ENCODE measurements around the gene CETN3.

The CETN3 gene

DNA sequence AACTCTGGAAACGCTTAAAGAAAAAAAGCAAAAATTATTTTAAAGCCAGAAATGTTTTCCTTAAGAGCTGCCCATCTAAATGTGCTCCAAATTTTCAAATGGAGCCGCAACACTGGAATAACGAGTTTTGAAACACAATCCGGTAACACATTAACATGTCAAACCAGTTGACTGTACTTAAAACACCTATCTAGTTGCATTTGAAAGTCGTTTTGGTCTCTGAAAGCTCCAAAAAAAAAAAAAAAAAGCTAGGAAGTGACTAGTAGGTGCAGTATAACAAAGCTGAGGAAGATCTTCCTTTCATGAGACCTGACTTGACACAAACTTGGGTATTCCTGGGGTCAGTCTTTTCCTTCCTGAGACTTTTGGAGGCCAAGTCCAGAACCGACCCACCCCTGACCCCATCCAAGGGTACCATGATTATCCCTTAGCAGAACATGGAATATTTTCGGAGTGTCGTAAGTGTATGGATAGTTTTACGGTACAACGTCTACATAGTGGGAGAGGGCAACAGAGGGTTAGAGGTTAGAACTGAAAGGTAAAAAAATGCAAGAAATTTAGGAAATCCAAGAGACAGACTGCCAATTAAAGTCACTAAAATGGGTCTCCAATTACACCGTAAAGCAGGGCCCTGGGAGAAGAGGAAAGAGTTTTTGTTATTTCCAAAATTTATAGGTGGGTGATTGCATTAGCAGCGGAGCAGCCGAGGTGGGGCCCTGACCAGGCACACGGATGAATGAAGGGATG is 812 bp downstream of the CETN3 start:
- Histone ChIP-seq H4K5ac (ENCODE audit: low read length) (no peak overlapping the region), H3K36me3 (ENCODE audit: control insufficient read depth, insufficient read depth, low read length) (no peaks in the 10 kb centered on the region), H3K27ac (ENCODE audit: low read depth, low read length) (peak overlapping the region; percentile 95), H3K27me3 (ENCODE audit: insufficient read depth, low read length, poor library complexity) (no peaks in the 10 kb centered on the region), H3K79me2 (ENCODE audit: control insufficient read depth, insufficient read depth, low read length) (no peaks in the 10 kb centered on the region), H2AK5ac (ENCODE audit: low read length) (no peak overlapping the region), H3K56ac (ENCODE audit: low read length) (peak overlapping the region; percentile 98), H3K23ac (ENCODE audit: low read length) (no peak overlapping the region), H3K4me1 (ENCODE audit: control insufficient read depth, low read depth, low read length) (no peaks in the 10 kb centered on the region), H2BK120ac (ENCODE audit: low read depth, low read length) (no peak overlapping the region), H2BK15ac (replicated peaks; ENCODE audit: low read depth) (no peak overlapping the region), H2BK5ac (ENCODE audit: low read length) (no peak overlapping the region), H4K8ac (ENCODE audit: low read depth, low read length) (no peak overlapping the region), H3K79me1 (ENCODE audit: low read length) (no peaks in the 10 kb centered on the region), H3K4ac (ENCODE audit: low read depth, low read length) (no peak overlapping the region), H3K9ac (ENCODE audit: low read length) (peak overlapping the region; percentile 100), H3K4me3 (ENCODE audit: low read length) (peak overlapping the region; percentile 98), H3K18ac (ENCODE audit: low read length) (peak overlapping the region; percentile 97), H3K4me2 (ENCODE audit: low read length) (peak overlapping the region; percentile 92)
- WGBS (ENCODE audit: extremely low coverage, insufficient coverage, low lambda C conversion rate) = no CpG with 5 or more reads among the region's 14 CpGs
- DNase-seq = no peak

DNA sequence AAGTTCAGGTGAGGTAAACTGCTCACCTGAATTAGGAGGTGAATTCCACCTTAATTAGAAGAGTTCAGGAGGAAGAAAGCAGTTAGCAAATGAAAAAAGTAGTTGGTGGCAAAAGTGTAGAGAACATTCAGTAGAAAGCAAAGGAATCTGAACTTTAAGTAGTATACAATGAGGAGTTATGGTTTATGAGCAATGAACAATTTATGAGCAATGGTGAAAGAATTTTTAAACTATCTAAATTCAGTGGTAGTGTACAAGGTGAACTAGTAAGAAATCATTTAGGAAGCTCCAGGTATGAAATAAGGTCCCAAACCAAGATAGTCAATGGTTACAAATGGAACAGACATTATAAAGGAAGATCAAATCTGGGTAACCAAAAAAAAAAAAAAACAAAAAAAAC is 3.1 kb downstream of the CETN3 start:
- no peak overlapping the region for H3K4me3 ChIP-seq (ENCODE audit: low read length)
- H2BK120ac ChIP-seq (ENCODE audit: low read depth, low read length) = no peak overlapping the region
- H3K4me2 ChIP-seq (ENCODE audit: low read length) = no peak overlapping the region
- no peak overlapping the region for H3K18ac ChIP-seq (ENCODE audit: low read length)
- no peak overlapping the region for H3K56ac ChIP-seq (ENCODE audit: low read length)
- H3K36me3 ChIP-seq (ENCODE audit: control insufficient read depth, insufficient read depth, low read length) = no peaks in the 10 kb centered on the region
- H3K79me1 ChIP-seq (ENCODE audit: low read length) = no peaks in the 10 kb centered on the region
- no peak overlapping the region for H3K23ac ChIP-seq (ENCODE audit: low read length)
- no peak overlapping the region for H3K27ac ChIP-seq (ENCODE audit: low read depth, low read length)
- H2AK5ac ChIP-seq (ENCODE audit: low read length) = no peak overlapping the region
- no peak overlapping the region for H3K9ac ChIP-seq (ENCODE audit: low read length)
- H4K5ac ChIP-seq (ENCODE audit: low read length) = no peak overlapping the region
- H3K27me3 ChIP-seq (ENCODE audit: insufficient read depth, low read length, poor library complexity) = no peaks in the 10 kb centered on the region
- H2BK5ac ChIP-seq (ENCODE audit: low read length) = no peak overlapping the region
- H3K79me2 ChIP-seq (ENCODE audit: control insufficient read depth, insufficient read depth, low read length) = no peaks in the 10 kb centered on the region
- H3K4ac ChIP-seq (ENCODE audit: low read depth, low read length) = no peak overlapping the region
- DNase-seq = no peak
- H3K4me1 ChIP-seq (ENCODE audit: control insufficient read depth, low read depth, low read length) = no peaks in the 10 kb centered on the region
- H2BK15ac ChIP-seq (replicated peaks; ENCODE audit: low read depth) = no peak overlapping the region
- H4K8ac ChIP-seq (ENCODE audit: low read depth, low read length) = no peak overlapping the region

DNA sequence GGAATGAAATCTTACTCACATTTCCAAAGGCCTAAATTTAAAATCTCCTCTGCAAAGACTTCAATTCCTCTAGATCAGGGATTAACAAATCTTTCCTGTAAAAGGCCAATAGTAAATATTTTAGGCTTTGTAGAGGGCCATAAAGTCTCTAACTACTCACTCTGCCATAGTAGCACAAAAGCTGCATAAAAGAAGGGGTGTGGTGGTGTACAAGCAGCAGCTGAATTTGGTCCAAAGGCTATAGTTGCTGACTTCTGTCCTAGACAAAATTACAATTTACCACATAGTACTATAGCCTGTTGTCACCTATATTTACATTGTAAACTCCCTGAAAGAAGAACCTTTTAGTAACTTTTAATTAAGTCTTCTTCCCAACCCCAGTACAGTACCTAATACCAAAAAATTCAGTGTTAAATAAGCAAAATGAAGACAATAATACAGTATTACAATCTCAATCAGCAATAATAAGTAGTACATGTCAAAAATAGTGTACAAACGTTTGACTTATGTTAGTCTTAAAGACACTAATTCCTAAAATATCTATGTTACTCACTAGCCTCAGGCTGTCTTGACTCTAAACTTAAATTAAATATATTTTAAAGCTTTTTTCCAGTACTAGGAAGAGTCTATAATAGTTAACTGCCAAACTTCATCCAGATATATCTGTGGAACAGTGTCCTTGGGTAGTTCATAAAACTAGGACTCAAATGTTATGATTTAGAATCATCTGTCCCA is 6.9 kb downstream of the CETN3 start:
- Histone ChIP-seq H3K9ac (ENCODE audit: low read length) (no peak overlapping the region), H2BK120ac (ENCODE audit: low read depth, low read length) (no peak overlapping the region), H4K8ac (ENCODE audit: low read depth, low read length) (no peak overlapping the region), H3K4ac (ENCODE audit: low read depth, low read length) (no peak overlapping the region), H3K79me2 (ENCODE audit: control insufficient read depth, insufficient read depth, low read length) (no peaks in the 10 kb centered on the region), H3K27me3 (ENCODE audit: insufficient read depth, low read length, poor library complexity) (no peaks in the 10 kb centered on the region), H3K79me1 (ENCODE audit: low read length) (no peaks in the 10 kb centered on the region), H3K4me2 (ENCODE audit: low read length) (no peak overlapping the region), H3K18ac (ENCODE audit: low read length) (no peak overlapping the region), H4K5ac (ENCODE audit: low read length) (no peak overlapping the region), H3K4me3 (ENCODE audit: low read length) (no peak overlapping the region), H3K23ac (ENCODE audit: low read length) (no peak overlapping the region), H2AK5ac (ENCODE audit: low read length) (no peak overlapping the region), H3K56ac (ENCODE audit: low read length) (no peak overlapping the region), H3K27ac (ENCODE audit: low read depth, low read length) (no peak overlapping the region), H2BK15ac (replicated peaks; ENCODE audit: low read depth) (no peak overlapping the region), H3K36me3 (ENCODE audit: control insufficient read depth, insufficient read depth, low read length) (no peaks in the 10 kb centered on the region), H2BK5ac (ENCODE audit: low read length) (no peak overlapping the region), H3K4me1 (ENCODE audit: control insufficient read depth, low read depth, low read length) (no peaks in the 10 kb centered on the region)
- no CpG with 5 or more reads among the region's 1 CpG for WGBS (ENCODE audit: extremely low coverage, insufficient coverage, low lambda C conversion rate)
- no peak for DNase-seq

DNA sequence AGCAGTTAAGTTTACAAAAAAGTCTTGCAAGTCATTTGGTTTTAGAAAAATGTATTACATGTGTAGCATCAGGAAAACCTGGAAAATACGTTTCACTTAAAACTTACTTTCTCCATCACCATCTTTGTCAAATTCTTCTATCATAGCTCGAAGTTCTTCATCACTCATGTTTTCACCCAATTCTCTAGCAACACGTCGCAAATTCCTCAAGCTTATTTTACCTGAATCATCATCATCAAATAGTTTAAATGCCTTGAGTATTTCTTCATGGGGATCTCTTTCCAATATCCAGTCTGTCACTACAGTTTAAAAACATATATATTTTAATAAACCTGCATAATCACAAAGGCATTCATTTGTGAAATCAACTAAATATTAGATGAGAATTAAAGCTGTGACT is 10.3 kb downstream of the CETN3 start:
- Histone ChIP-seq H3K4me3 (ENCODE audit: low read length) (no peak overlapping the region), H3K56ac (ENCODE audit: low read length) (no peak overlapping the region), H2AK5ac (ENCODE audit: low read length) (no peak overlapping the region), H3K27ac (ENCODE audit: low read depth, low read length) (no peak overlapping the region), H3K4me1 (ENCODE audit: control insufficient read depth, low read depth, low read length) (no peaks in the 10 kb centered on the region), H3K27me3 (ENCODE audit: insufficient read depth, low read length, poor library complexity) (no peaks in the 10 kb centered on the region), H3K23ac (ENCODE audit: low read length) (no peak overlapping the region), H2BK5ac (ENCODE audit: low read length) (no peak overlapping the region), H4K5ac (ENCODE audit: low read length) (no peak overlapping the region), H3K4ac (ENCODE audit: low read depth, low read length) (no peak overlapping the region), H2BK15ac (replicated peaks; ENCODE audit: low read depth) (no peak overlapping the region), H3K9ac (ENCODE audit: low read length) (no peak overlapping the region), H3K36me3 (ENCODE audit: control insufficient read depth, insufficient read depth, low read length) (no peaks in the 10 kb centered on the region), H3K79me1 (ENCODE audit: low read length) (no peaks in the 10 kb centered on the region), H2BK120ac (ENCODE audit: low read depth, low read length) (no peak overlapping the region), H4K8ac (ENCODE audit: low read depth, low read length) (no peak overlapping the region), H3K79me2 (ENCODE audit: control insufficient read depth, insufficient read depth, low read length) (no peaks in the 10 kb centered on the region), H3K18ac (ENCODE audit: low read length) (no peak overlapping the region), H3K4me2 (ENCODE audit: low read length) (no peak overlapping the region)
- WGBS (ENCODE audit: extremely low coverage, insufficient coverage, low lambda C conversion rate) = 100% methylated on average over 1 of the region's 4 CpGs
- DNase-seq = peak; percentile 68

DNA sequence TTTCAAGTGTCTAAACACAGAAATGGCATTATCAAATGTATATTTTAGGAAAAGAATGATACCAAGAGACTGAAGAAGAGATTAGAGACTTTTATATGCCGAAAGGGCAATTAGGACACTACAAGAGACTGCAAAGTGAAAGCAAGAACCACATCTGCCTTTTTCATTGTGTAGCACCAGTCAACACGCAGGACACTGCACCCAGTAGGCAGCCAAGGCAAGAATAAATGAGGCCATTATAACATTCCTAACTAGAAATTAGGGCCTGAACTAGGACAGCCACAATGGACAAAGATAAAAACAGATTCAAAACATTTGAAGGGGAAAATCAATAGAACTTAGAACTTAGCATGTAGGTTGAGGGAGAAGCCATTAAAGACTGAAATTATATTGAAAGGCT is 10.8 kb downstream of the CETN3 start:
- no peak overlapping the region for H3K56ac ChIP-seq (ENCODE audit: low read length)
- no peaks in the 10 kb centered on the region for H3K4me1 ChIP-seq (ENCODE audit: control insufficient read depth, low read depth, low read length)
- H3K4me2 ChIP-seq (ENCODE audit: low read length) = no peak overlapping the region
- H3K79me2 ChIP-seq (ENCODE audit: control insufficient read depth, insufficient read depth, low read length) = no peaks in the 10 kb centered on the region
- no peak overlapping the region for H3K27ac ChIP-seq (ENCODE audit: low read depth, low read length)
- H4K5ac ChIP-seq (ENCODE audit: low read length) = no peak overlapping the region
- H2AK5ac ChIP-seq (ENCODE audit: low read length) = no peak overlapping the region
- no peak overlapping the region for H2BK120ac ChIP-seq (ENCODE audit: low read depth, low read length)
- H3K9ac ChIP-seq (ENCODE audit: low read length) = no peak overlapping the region
- H3K79me1 ChIP-seq (ENCODE audit: low read length) = no peaks in the 10 kb centered on the region
- no CpG with 5 or more reads among the region's 2 CpGs for WGBS (ENCODE audit: extremely low coverage, insufficient coverage, low lambda C conversion rate)
- no peak overlapping the region for H3K23ac ChIP-seq (ENCODE audit: low read length)
- no peak overlapping the region for H2BK15ac ChIP-seq (replicated peaks; ENCODE audit: low read depth)
- no peak overlapping the region for H3K18ac ChIP-seq (ENCODE audit: low read length)
- H3K4me3 ChIP-seq (ENCODE audit: low read length) = no peak overlapping the region
- no peak overlapping the region for H3K4ac ChIP-seq (ENCODE audit: low read depth, low read length)
- H3K27me3 ChIP-seq (ENCODE audit: insufficient read depth, low read length, poor library complexity) = no peaks in the 10 kb centered on the region
- no peaks in the 10 kb centered on the region for H3K36me3 ChIP-seq (ENCODE audit: control insufficient read depth, insufficient read depth, low read length)
- no peak overlapping the region for H4K8ac ChIP-seq (ENCODE audit: low read depth, low read length)
- DNase-seq = no peak
- H2BK5ac ChIP-seq (ENCODE audit: low read length) = no peak overlapping the region
